ENCODE results near the gene JAML.
A peak's percentile ranks its signal among the peaks of the same experiment; 100 is the strongest.
"Not testable (repeated sequence)": the region's sequence is repeated elsewhere in the genome, so short reads cannot be mapped to it uniquely, and the experiment has no call there.

JAML gene

GRCh38 chr11:118200901-118201680, 23.7 kb downstream of the JAML start:
- Mint-ChIP-seq H3K9me3 (no peaks in the 10 kb centered on the region), H3K4me3 (no peak overlapping the region), H3K27ac (no peak overlapping the region), H3K27me3 (no peaks in the 10 kb centered on the region), H3K4me1 (ENCODE audit: low read depth) (peaks cover 9% of the 10 kb centered on the region), H3K36me3 (ENCODE audit: low read depth) (peaks cover 34% of the 10 kb centered on the region)

- Mint-ChIP-seq H3K4me1 (ENCODE audit: low read depth) (peaks cover 12% of the 10 kb centered on the region), H3K36me3 (ENCODE audit: low read depth) (peaks cover 37% of the 10 kb centered on the region), H3K27me3 (no peaks in the 10 kb centered on the region), H3K4me3 (no peak overlapping the region), H3K27ac (no peak overlapping the region), H3K9me3 (no peaks in the 10 kb centered on the region)
Measured at GRCh38 chr11:118200497-118200896, 24.3 kb downstream of the JAML start.

DNA sequence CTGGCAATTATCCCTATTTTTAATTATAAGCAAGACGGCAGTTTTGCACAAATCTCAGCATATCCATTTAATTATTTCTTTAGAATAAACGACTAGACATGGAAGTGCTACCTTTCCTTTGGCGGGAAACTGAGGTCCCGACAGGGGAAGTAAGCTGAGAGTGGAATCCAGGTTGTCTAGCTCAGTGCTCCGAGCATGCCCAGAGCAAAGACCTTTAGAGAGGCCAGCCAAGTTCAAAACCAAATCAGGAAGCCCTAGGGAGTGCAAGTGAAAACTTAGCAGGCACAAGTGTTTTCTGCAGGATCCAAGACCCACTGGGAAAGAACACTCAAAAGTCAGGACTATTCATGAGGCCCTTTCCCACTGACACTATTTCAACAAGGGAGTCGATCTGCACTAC, 25.7 kb downstream of the JAML start:
- H3K4me1 Mint-ChIP-seq (ENCODE audit: low read depth): peaks cover 25% of the 10 kb centered on the region
- no peak overlapping the region for H3K27ac Mint-ChIP-seq
- H3K9me3 Mint-ChIP-seq: no peaks in the 10 kb centered on the region
- no peak overlapping the region for H3K4me3 Mint-ChIP-seq
- H3K27me3 Mint-ChIP-seq: no peaks in the 10 kb centered on the region
- peaks cover 51% of the 10 kb centered on the region for H3K36me3 Mint-ChIP-seq (ENCODE audit: low read depth)

DNA sequence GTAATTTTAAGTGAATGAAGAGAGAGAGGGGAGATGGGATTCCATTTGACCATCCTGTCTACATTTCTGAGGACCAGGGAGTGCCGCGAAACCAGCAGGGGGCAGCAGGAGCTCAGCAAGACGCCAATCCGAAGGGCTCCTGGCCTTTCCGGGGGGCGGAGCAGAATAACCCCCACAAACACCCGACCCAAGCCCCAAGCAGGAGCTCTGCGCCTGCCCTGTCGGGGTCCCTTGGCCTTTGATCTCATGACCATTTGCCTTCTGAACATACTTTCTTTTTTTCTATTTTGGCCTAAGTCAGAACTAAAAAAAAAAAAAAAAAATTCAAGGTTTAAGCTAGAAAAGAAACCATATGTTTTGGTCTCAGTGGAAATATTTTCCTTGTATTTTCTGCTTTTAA, 26.4 kb downstream of the JAML start:
- H3K27me3 Mint-ChIP-seq: no peaks in the 10 kb centered on the region
- peaks cover 59% of the 10 kb centered on the region for H3K36me3 Mint-ChIP-seq (ENCODE audit: low read depth)
- no peaks in the 10 kb centered on the region for H3K9me3 Mint-ChIP-seq
- peaks cover 29% of the 10 kb centered on the region for H3K4me1 Mint-ChIP-seq (ENCODE audit: low read depth)
- no peak overlapping the region for H3K27ac Mint-ChIP-seq
- no peak overlapping the region for H3K4me3 Mint-ChIP-seq

DNA sequence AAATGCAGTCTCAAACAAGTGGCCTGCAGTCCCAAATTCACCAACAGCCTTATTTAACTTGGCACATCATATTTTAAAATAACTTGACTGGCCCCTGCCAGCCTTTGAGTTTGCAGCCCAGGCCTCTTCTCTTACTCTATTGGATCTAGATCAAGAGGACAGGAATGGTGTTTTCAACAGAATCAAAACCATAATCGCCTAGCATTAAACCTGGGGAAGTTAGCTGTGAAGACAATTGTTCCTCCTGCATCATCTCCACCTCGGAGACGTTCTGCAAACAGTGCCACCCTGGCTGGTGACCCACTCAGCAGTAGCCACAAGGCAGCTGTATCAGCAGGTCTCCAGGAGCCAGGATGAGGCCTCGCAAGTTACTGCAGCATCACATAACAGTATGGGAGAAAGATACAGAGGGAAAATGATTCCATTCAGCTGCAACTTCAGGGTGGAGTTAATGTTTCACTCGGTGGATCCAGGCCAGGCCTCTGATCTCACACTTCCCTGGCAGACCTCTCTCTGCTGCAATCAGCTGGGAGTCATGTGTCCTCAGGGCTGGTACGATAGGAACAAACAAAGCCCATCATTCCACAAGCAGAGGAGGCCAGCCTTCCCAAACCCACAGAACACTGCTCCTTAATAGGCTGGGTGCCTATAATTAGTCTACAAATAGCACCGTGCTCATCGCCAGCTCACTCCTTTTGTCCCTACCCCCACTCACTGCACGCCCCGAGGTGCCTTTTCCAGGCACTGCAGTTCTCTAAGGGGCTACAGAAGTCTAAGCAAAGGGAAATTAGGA, 29.8 kb downstream of the JAML start:
- H3K4me1 Mint-ChIP-seq (ENCODE audit: low read depth): peaks cover 29% of the 10 kb centered on the region
- H3K27me3 Mint-ChIP-seq: no peaks in the 10 kb centered on the region
- peaks cover 4% of the 10 kb centered on the region for H3K9me3 Mint-ChIP-seq
- H3K4me3 Mint-ChIP-seq: no peak overlapping the region
- H3K27ac Mint-ChIP-seq: peak overlapping the region; percentile 55
- peaks cover 78% of the 10 kb centered on the region for H3K36me3 Mint-ChIP-seq (ENCODE audit: low read depth)

DNA sequence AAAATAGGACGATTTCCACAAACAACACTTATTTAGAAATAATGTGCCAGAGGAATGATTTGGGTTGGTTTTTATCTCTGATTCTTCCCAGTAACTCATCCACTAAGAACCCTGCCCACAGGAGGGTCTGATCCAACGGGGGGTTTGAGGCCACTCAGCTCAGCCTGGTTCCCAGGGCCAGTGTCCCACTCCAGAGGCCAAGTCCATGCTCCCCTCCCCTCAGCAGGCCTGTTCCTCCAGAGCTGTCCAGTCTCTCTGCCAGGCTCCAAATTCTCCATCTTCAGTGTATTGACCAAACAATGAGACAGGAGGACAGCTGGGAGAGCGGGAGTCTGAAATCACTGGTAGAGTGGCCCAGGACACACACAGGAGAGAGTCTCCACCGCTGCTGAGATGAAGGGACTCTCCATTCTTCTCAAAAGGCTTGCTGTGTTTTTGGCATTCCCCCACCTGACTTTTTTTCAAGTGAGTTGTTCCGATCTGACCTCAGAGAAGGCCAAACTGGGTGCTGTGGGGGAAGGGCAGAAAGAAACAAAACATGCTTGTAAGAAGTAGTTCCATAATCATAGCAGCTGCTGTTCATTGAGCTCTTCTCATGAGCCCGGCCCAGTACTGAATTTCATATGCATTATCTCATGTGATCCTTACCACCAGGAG, 30.8 kb downstream of the JAML start:
- Mint-ChIP-seq H3K36me3 (ENCODE audit: low read depth) (peaks cover 74% of the 10 kb centered on the region), H3K4me1 (ENCODE audit: low read depth) (peaks cover 29% of the 10 kb centered on the region), H3K27ac (peak overlapping the region; percentile 68), H3K4me3 (no peak overlapping the region), H3K9me3 (peaks cover 4% of the 10 kb centered on the region), H3K27me3 (no peaks in the 10 kb centered on the region)

GRCh38 chr11:118192817-118193216, 32.0 kb downstream of the JAML start:
- Mint-ChIP-seq H3K4me1 (ENCODE audit: low read depth) (peaks cover 29% of the 10 kb centered on the region), H3K36me3 (ENCODE audit: low read depth) (peaks cover 61% of the 10 kb centered on the region)
- H3K27me3 Mint-ChIP-seq, H3K27ac Mint-ChIP-seq, H3K4me3 Mint-ChIP-seq, H3K9me3 Mint-ChIP-seq: not testable (repeated sequence)

DNA sequence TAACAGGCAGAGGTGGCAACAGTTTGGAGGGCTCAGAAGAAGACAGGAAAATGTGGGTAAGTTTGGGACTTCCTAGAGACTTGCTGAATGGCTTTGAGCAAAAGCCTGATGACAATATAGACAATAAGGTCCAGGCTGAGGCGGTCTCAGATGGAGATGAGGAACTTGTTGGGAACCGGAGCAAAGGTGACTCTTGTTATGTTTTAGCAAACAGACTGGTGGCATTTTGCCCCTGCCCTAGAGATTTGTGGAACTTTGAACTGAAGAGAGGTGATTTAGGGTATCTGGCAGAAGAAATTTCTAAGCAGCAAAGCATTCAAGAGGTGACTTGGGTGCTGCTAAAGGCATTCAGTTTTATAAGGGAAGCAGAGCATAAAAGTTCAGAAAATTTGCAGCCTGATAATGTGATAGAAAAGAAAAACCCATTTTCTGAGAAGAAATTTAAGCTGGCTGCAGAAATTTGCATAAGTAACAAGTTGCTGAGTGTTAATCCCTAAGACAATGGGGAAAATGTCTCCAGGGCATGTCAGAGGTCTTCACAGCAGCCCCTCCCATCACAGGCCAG, 33.8 kb downstream of the JAML start:
- H3K9me3 Mint-ChIP-seq, H3K27me3 Mint-ChIP-seq, H3K4me3 Mint-ChIP-seq, H3K27ac Mint-ChIP-seq: not testable (repeated sequence)
- peaks cover 44% of the 10 kb centered on the region for H3K36me3 Mint-ChIP-seq (ENCODE audit: low read depth)
- H3K4me1 Mint-ChIP-seq (ENCODE audit: low read depth): peaks cover 20% of the 10 kb centered on the region

DNA sequence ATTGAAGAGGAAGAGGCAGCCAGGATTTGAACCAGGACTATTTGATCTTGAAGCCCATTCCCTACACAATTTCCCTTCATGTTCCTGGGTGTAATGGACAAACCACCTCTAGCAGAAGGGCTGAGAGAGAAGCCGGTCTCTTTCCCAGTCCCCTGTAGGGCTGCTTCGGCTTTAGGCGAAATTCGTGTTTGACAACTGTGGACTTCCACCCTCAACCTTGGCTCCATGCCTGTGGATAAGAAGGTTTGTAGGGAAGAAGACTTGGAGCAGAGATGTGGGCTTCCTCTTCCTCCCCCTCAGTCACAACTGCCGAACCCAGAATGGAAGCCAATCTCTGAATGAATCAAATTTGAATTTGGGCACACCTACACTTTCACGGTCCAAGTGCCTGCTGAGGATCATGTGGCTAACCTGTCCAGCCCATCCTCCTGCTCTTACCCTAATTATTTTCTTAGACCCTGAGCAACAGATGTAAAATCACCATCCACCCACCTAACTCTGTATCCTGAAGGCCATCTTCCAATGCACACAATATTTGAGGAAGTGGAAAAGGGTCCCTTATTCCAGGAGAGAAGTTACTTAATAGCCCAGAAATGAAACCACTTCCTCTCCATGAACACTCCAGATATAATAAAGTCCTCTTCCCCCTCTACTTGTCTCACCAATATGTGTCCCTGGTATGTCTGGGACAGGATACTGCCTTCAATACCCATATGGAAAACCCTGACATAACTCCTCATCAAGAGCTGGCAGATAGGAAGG, 38.3 kb downstream of the JAML start:
- Mint-ChIP-seq H3K27me3 (peaks cover 10% of the 10 kb centered on the region), H3K36me3 (ENCODE audit: low read depth) (peaks cover 2% of the 10 kb centered on the region), H3K4me3 (no peak overlapping the region), H3K9me3 (no peaks in the 10 kb centered on the region), H3K27ac (no peak overlapping the region), H3K4me1 (ENCODE audit: low read depth) (no peaks in the 10 kb centered on the region)

- no peak overlapping the region for H3K4me3 Mint-ChIP-seq
- no peaks in the 10 kb centered on the region for H3K36me3 Mint-ChIP-seq (ENCODE audit: low read depth)
- no peak overlapping the region for H3K27ac Mint-ChIP-seq
- no peaks in the 10 kb centered on the region for H3K4me1 Mint-ChIP-seq (ENCODE audit: low read depth)
- H3K9me3 Mint-ChIP-seq: no peaks in the 10 kb centered on the region
- peaks cover 10% of the 10 kb centered on the region for H3K27me3 Mint-ChIP-seq
Measured at GRCh38 chr11:118184784-118185579, 39.8 kb downstream of the JAML start.

DNA sequence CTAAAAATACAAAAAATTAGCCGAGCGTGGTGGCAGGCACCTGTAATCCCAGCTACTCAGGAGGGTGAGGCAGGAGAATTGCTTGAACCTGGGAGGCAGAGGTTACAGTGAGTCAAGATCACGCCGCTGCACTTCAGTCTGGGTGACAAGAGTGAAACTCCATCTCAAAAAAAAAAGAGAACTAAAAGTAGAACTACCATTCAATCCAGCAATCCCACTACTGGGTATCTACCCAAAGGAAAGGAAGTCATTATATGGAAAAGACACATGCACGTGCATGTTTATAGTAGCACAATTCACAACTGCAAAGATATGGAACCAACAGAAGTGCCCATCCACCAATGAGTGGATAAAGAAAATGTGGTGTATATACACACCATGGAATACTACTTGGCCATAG, 41.1 kb downstream of the JAML start:
- not testable (repeated sequence) for H3K4me1 Mint-ChIP-seq (ENCODE audit: low read depth); H3K9me3 Mint-ChIP-seq; H3K36me3 Mint-ChIP-seq (ENCODE audit: low read depth); H3K27ac Mint-ChIP-seq; H3K4me3 Mint-ChIP-seq
- peaks cover 10% of the 10 kb centered on the region for H3K27me3 Mint-ChIP-seq

GRCh38 chr11:118180300-118180703, 44.5 kb downstream of the JAML start:
- H3K27me3 Mint-ChIP-seq: peaks cover 12% of the 10 kb centered on the region
- H3K27ac Mint-ChIP-seq: no peak overlapping the region
- H3K36me3 Mint-ChIP-seq (ENCODE audit: low read depth): no peaks in the 10 kb centered on the region
- H3K9me3 Mint-ChIP-seq: no peaks in the 10 kb centered on the region
- H3K4me1 Mint-ChIP-seq (ENCODE audit: low read depth): no peaks in the 10 kb centered on the region
- no peak overlapping the region for H3K4me3 Mint-ChIP-seq

DNA sequence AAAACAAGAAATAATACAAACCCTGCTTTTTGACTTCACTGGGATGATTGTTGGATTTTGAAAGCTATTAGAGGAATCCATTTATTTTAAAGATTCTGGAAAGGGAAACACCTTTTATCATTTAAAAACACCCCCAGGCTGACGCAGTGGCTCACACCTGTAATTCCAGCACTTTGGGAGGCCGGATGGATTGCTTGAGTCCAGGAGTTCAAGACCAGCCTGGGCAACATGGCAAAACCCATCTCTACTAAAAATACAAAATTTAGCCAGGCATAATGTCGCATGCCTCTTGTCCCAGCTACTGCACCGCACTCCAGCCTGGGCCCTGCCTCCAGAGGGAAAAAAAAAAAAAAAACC, 48.1 kb downstream of the JAML start:
- Mint-ChIP-seq H3K27ac (no peak overlapping the region), H3K4me1 (ENCODE audit: low read depth) (no peaks in the 10 kb centered on the region), H3K27me3 (peaks cover 7% of the 10 kb centered on the region), H3K4me3 (no peak overlapping the region), H3K9me3 (no peaks in the 10 kb centered on the region), H3K36me3 (ENCODE audit: low read depth) (no peaks in the 10 kb centered on the region)

Data from stimulated activated naive CD8-positive, alpha-beta T cell treated with anti-CD3 and anti-CD28 coated beads, Interleukin-15, Interleukin-2, amounts not matched to agents 100 ng/mL and 50 ng/mL, for 24 hours (primary cell).